Ectodermal cell (in vitro differentiated cells): Measurements from ENCODE around the gene TMEM266.

Experiments
- H3K27ac ChIP-seq: 2 replicates; pipeline ENCODE4 v1.7.0; 2013; ENCODE audit warnings: mild to moderate bottlenecking, low read depth, low read length; ENCODE audit not compliant: insufficient read depth, poor library complexity, severe bottlenecking
- H3K27me3 ChIP-seq: 2 replicates; pipeline ENCODE4 v1.7.0; 2013; ENCODE audit warnings: mild to moderate bottlenecking, low read length; ENCODE audit not compliant: insufficient read depth, control insufficient read depth, poor library complexity, severe bottlenecking
- H3K36me3 ChIP-seq: one replicate; pipeline ENCODE4 v1.7.0; 2013; ENCODE audit warnings: low read length; ENCODE audit not compliant: control insufficient read depth, insufficient read depth
- H3K4me1 ChIP-seq: one replicate; pipeline ENCODE4 v1.7.0; 2013; ENCODE audit warnings: low read length; ENCODE audit not compliant: control insufficient read depth, insufficient read depth
- H3K4me3 ChIP-seq: 2 replicates; pipeline ENCODE4 v1.7.0; 2013; ENCODE audit warnings: low read depth, low read length, control low read depth; ENCODE audit not compliant: insufficient read depth
- H3K9me3 ChIP-seq: 2 replicates; pipeline ENCODE4 v1.7.0; 2013; ENCODE audit warnings: mild to moderate bottlenecking, low read length, moderate library complexity; ENCODE audit not compliant: control insufficient read depth
- WGBS, 2 experiments: methylation state at CpG; one replicate each; pipeline ENCODE4 v1.1.7; 2013; ENCODE audit warnings: missing lambda C conversion rate in 2 of 2; 5-methylcytosine and 5-hydroxymethylcytosine counted together

Gene TMEM266

GRCh38 chr15:76253691-76254473, 194.1 kb downstream of the TMEM266 start:
- no peaks in the 10 kb centered on the region for H3K4me1 ChIP-seq
- no peaks in the 10 kb centered on the region for H3K9me3 ChIP-seq
- H3K27ac ChIP-seq, result no peak overlapping the region
- 34 to 37% methylated on average over 3 of the region's 3 CpGs for WGBS, 2 experiments
- H3K36me3 ChIP-seq, result peaks cover 1% of the 10 kb centered on the region
- H3K27me3 ChIP-seq, result no peaks in the 10 kb centered on the region
- H3K4me3 ChIP-seq, result no peak overlapping the region
